Measurements from ENCODE around the gene GLIS1.

The GLIS1 gene

GRCh38 chr1:53518775-53519174 is 220.2 kb downstream of the GLIS1 start:
- H3K4me3 ChIP-seq (ENCODE audit: low read depth, low read length) = no peak overlapping the region
- TF ChIP-seq CTCF (IDR thresholded peaks at IDR 0.05; ENCODE audit: low read depth, low read length, missing control alignments) = no peak

GRCh38 chr1:53517821-53518352 is 221.1 kb downstream of the GLIS1 start:
- no peak overlapping the region for H3K4me3 ChIP-seq (ENCODE audit: low read depth, low read length)
- no peak for TF ChIP-seq CTCF (IDR thresholded peaks at IDR 0.05; ENCODE audit: low read depth, low read length, missing control alignments)
- no peak for DNase-seq (ENCODE audit: low read depth)

More at GRCh38 chr1:53518775-53519174, 220.2 kb downstream of the GLIS1 start:
- no peak for DNase-seq (ENCODE audit: low read depth)

GRCh38 chr1:53517109-53517508 is 221.9 kb downstream of the GLIS1 start:
- H3K4me3 ChIP-seq (ENCODE audit: low read depth, low read length) = no peak overlapping the region
- TF ChIP-seq CTCF (IDR thresholded peaks at IDR 0.05; ENCODE audit: low read depth, low read length, missing control alignments) = no peak
- DNase-seq (ENCODE audit: low read depth) = no peak

- TF ChIP-seq CTCF (IDR thresholded peaks at IDR 0.05; ENCODE audit: low read depth, low read length, missing control alignments) = no peak
- no peak for DNase-seq (ENCODE audit: low read depth)
- H3K4me3 ChIP-seq (ENCODE audit: low read depth, low read length) = no peak overlapping the region
Measured at GRCh38 chr1:53516181-53516580, 222.8 kb downstream of the GLIS1 start.

GRCh38 chr1:53514436-53514835 is 224.5 kb downstream of the GLIS1 start:
- no peak for TF ChIP-seq CTCF (IDR thresholded peaks at IDR 0.05; ENCODE audit: low read depth, low read length, missing control alignments)
- H3K4me3 ChIP-seq (ENCODE audit: low read depth, low read length) = no peak overlapping the region
- DNase-seq (ENCODE audit: low read depth) = no peak

GRCh38 chr1:53513846-53514245 is 225.1 kb downstream of the GLIS1 start:
- no peak for TF ChIP-seq CTCF (IDR thresholded peaks at IDR 0.05; ENCODE audit: low read depth, low read length, missing control alignments)
- no peak for DNase-seq (ENCODE audit: low read depth)
- no peak overlapping the region for H3K4me3 ChIP-seq (ENCODE audit: low read depth, low read length)
